HT-29 (cell line): Measurements from ENCODE around the gene LRRC45. TPM values are rescaled to one million over a fixed set of nuclear protein-coding genes. Genes with fewer than 3 reads are reported as not detected.
"Not testable (repeated sequence)": the region's sequence is repeated elsewhere in the genome, so short reads cannot be mapped to it uniquely, and the experiment has no call there.

Experiments
- DNase-seq: peaks from one replicate; pipeline ENCODE4 v3.0.0-alpha.2; 2015; ENCODE audit warnings: low spot score
- total RNA-seq: library from RNA; depleted of rRNA; stranded (reverse); fragments of >200 nt; shearing (Covaris generic); gene quantifications from 2 replicates; pipeline ENCODE4 v1.2.3, GENCODE V29; 2014; rRNA removed

The LRRC45 gene
- total RNA-seq: 83.2 and 88.4 TPM in 2 replicates

- peak; percentile 99 for DNase-seq
Measured at GRCh38 chr17:82022981-82023446, at the start of gene LRRC45. LRRC45 (plus strand) TSS chr17:82023305; CDS start chr17:82023644, 339 bp downstream.

- DNase-seq: no peak
Measured at GRCh38 chr17:81973432-81973831, 49.7 kb upstream of the LRRC45 start.

- peak; percentile 52 for DNase-seq
Measured at GRCh38 chr17:81976332-81977210, 46.5 kb upstream of the LRRC45 start.

- peak; percentile 92 for DNase-seq
Measured at GRCh38 chr17:81977211-81977808, 45.8 kb upstream of the LRRC45 start, which contains the start of gene ASPSCR1. ASPSCR1 (plus strand) TSS chr17:81977629; CDS start chr17:81977647, 18 bp downstream.

- no peak for DNase-seq
Measured at GRCh38 chr17:81978524-81979298, 44.4 kb upstream of the LRRC45 start.

- DNase-seq: no peak
Measured at GRCh38 chr17:81980122-81980521, 43.0 kb upstream of the LRRC45 start.

GRCh38 chr17:81980707-81981343, 42.3 kb upstream of the LRRC45 start:
- DNase-seq: no peak

- not testable (repeated sequence) for DNase-seq
Measured at GRCh38 chr17:81981511-81981910, 41.6 kb upstream of the LRRC45 start.

GRCh38 chr17:81983011-81983638, 40.0 kb upstream of the LRRC45 start:
- no peak for DNase-seq

- DNase-seq: no peak
Measured at GRCh38 chr17:81983639-81984373, 39.3 kb upstream of the LRRC45 start.

GRCh38 chr17:81984773-81985410, 38.2 kb upstream of the LRRC45 start:
- no peak for DNase-seq

GRCh38 chr17:81986606-81987005, 36.5 kb upstream of the LRRC45 start:
- DNase-seq: no peak

- DNase-seq: no peak
Measured at GRCh38 chr17:81987161-81987770, 35.8 kb upstream of the LRRC45 start.

- DNase-seq: no peak
Measured at GRCh38 chr17:81990836-81991683, 32.0 kb upstream of the LRRC45 start.

- DNase-seq: peak; percentile 91
Measured at GRCh38 chr17:81991684-81992305, 31.3 kb upstream of the LRRC45 start.

GRCh38 chr17:81992306-81993102, 30.6 kb upstream of the LRRC45 start:
- no peak for DNase-seq
